HG02623 (cell line): Measurements from ENCODE around the gene PDE4B.
A peak's percentile ranks its signal among the peaks of the same experiment; 100 is the strongest.

Experiments used
- ATAC-seq: cut with Tn5 transposase; IDR thresholded peaks from one replicate; pipeline ENCODE4 v1.9.1; 2021; ENCODE audit warnings: moderate library complexity; ENCODE audit not compliant: unreplicated experiment

The PDE4B gene

GRCh38 chr1:66250478-66250877 is 457.8 kb downstream of the PDE4B start:
- no peak for ATAC-seq

- ATAC-seq: no peak
These were observed 458.9 kb downstream of the PDE4B start for GRCh38 chr1:66251546-66251945.

GRCh38 chr1:66253330-66253921 is 460.7 kb downstream of the PDE4B start:
- ATAC-seq: peak; percentile 75

GRCh38 chr1:66254785-66255184 is 462.1 kb downstream of the PDE4B start:
- no peak for ATAC-seq

- no peak for ATAC-seq
These were observed 464.2 kb downstream of the PDE4B start for GRCh38 chr1:66256629-66257572.

GRCh38 chr1:66258404-66259105 is 465.9 kb downstream of the PDE4B start:
- peak; percentile 49 for ATAC-seq

GRCh38 chr1:66261364-66261763 is 468.7 kb downstream of the PDE4B start:
- ATAC-seq: no peak

- no peak for ATAC-seq
These were observed 469.7 kb downstream of the PDE4B start for GRCh38 chr1:66262208-66262963.

- no peak for ATAC-seq
These were observed 472.6 kb downstream of the PDE4B start for GRCh38 chr1:66265268-66265667.

- no peak for ATAC-seq
These were observed 473.1 kb downstream of the PDE4B start for GRCh38 chr1:66265796-66266195.

GRCh38 chr1:66266350-66266749 is 473.7 kb downstream of the PDE4B start:
- no peak for ATAC-seq

GRCh38 chr1:66266756-66267155 is 474.1 kb downstream of the PDE4B start:
- no peak for ATAC-seq

- no peak for ATAC-seq
These were observed 474.7 kb downstream of the PDE4B start for GRCh38 chr1:66267201-66267940.

- no peak for ATAC-seq
These were observed 476.5 kb downstream of the PDE4B start for GRCh38 chr1:66269222-66269621.

- ATAC-seq: no peak
These were observed 477.6 kb downstream of the PDE4B start for GRCh38 chr1:66270119-66270812.

GRCh38 chr1:66271216-66271903 is 478.7 kb downstream of the PDE4B start:
- ATAC-seq: no peak

GRCh38 chr1:66271904-66272254 is 479.2 kb downstream of the PDE4B start:
- no peak for ATAC-seq

- ATAC-seq: no peak
These were observed 481.0 kb downstream of the PDE4B start for GRCh38 chr1:66273656-66274055.

- peak; percentile 37 for ATAC-seq
These were observed 481.9 kb downstream of the PDE4B start for GRCh38 chr1:66274634-66275033.
